Gastroesophageal sphincter (tissue), 3 donors: ENCODE data around the gene ITGA2.

Experiments
- EP300 ChIP-seq: sonication (generic); formaldehyde crosslinking; IDR thresholded peaks from one replicate; pipeline ENCODE4 v1.6.1; 2017; ENCODE audit warnings: antibody characterized with exemption, mild to moderate bottlenecking
- POLR2A ChIP-seq, 2 donors: fragments of 450-650 bp; IDR thresholded peaks; one replicate each; pipeline ENCODE4 v1.6.1; 2017; ENCODE audit warnings: antibody characterized with exemption in 2 of 2, mild to moderate bottlenecking in 2 of 2, moderate library complexity in 1 of 2
- TF ChIP-seq, protein P1 (sequence below), 4 experiments: fragments of 200-600 bp in 2 of 4; fragments of 450-650 bp in 2 of 4; sonication (generic) in 1 of 4; IDR thresholded peaks; one replicate each; pipeline ENCODE4 v1.5.1; 2017 to 2019; ENCODE audit warnings: antibody characterized with exemption in 4 of 4, mild to moderate bottlenecking in 2 of 4, moderate library complexity in 2 of 4

GRCh38 chr5:53034832-53035231, 45.7 kb downstream of the ITGA2 start:
- TF ChIP-seq EP300 (no peak), POLR2A (IDR thresholded peaks at IDR 0.05) (no peak)
- TF ChIP-seq, protein P1, sequence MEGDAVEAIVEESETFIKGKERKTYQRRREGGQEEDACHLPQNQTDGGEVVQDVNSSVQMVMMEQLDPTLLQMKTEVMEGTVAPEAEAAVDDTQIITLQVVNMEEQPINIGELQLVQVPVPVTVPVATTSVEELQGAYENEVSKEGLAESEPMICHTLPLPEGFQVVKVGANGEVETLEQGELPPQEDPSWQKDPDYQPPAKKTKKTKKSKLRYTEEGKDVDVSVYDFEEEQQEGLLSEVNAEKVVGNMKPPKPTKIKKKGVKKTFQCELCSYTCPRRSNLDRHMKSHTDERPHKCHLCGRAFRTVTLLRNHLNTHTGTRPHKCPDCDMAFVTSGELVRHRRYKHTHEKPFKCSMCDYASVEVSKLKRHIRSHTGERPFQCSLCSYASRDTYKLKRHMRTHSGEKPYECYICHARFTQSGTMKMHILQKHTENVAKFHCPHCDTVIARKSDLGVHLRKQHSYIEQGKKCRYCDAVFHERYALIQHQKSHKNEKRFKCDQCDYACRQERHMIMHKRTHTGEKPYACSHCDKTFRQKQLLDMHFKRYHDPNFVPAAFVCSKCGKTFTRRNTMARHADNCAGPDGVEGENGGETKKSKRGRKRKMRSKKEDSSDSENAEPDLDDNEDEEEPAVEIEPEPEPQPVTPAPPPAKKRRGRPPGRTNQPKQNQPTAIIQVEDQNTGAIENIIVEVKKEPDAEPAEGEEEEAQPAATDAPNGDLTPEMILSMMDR (IDR thresholded peaks at IDR 0.05), result no peak
